GM13976 (cell line): Measurements from ENCODE around the gene RERE.
A peak's percentile ranks its signal among the peaks of the same experiment; 100 is the strongest.

Experiments
- DNase-seq: peaks from one replicate; pipeline ENCODE4 v3.0.0; 2012; ENCODE audit warnings: low spot score
- in situ Hi-C: fragments of 300-500 bp; cut with MboI; formaldehyde crosslinking; loops from one replicate; pipeline ENCODE4 v1.12.0; 2022; ENCODE audit warnings: low sequenced_read_pairs, mixed read lengths, inconsistent platforms; ENCODE audit not compliant: unreplicated experiment
- TF ChIP-seq, protein P1 (sequence below): IDR thresholded peaks from 2 replicates; pipeline ENCODE4 v1.5.1; 2012; ENCODE audit warnings: borderline replicate concordance, mild to moderate bottlenecking; ENCODE audit not compliant: insufficient read depth; ENCODE audit errors: extremely low read depth, missing control alignments, control extremely low read depth

Gene RERE

DNA sequence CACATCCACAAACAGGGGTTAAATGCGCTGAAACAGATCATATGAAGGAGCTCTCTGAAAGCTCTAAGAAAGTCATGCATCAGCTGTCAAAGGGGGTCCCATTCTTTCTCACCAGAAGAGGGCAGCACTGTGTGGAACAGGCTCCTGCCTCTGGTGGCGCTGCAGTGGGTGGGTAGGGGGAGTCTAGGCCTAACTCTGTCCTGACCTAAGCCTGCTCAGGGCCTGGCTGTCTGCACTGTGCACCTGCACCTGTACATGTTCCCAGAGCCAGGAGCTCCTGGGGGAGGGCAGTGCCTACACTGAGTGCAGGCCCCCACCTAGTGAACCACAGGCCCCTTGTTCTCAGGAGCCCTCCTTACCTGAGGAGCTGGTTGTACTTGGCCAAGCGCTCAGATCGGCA lies 45.1 kb upstream of the RERE start:
- TF ChIP-seq, protein P1, sequence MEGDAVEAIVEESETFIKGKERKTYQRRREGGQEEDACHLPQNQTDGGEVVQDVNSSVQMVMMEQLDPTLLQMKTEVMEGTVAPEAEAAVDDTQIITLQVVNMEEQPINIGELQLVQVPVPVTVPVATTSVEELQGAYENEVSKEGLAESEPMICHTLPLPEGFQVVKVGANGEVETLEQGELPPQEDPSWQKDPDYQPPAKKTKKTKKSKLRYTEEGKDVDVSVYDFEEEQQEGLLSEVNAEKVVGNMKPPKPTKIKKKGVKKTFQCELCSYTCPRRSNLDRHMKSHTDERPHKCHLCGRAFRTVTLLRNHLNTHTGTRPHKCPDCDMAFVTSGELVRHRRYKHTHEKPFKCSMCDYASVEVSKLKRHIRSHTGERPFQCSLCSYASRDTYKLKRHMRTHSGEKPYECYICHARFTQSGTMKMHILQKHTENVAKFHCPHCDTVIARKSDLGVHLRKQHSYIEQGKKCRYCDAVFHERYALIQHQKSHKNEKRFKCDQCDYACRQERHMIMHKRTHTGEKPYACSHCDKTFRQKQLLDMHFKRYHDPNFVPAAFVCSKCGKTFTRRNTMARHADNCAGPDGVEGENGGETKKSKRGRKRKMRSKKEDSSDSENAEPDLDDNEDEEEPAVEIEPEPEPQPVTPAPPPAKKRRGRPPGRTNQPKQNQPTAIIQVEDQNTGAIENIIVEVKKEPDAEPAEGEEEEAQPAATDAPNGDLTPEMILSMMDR, result peak; percentile 16
- no peak for DNase-seq
- in situ Hi-C loops, result no loop called here

DNA sequence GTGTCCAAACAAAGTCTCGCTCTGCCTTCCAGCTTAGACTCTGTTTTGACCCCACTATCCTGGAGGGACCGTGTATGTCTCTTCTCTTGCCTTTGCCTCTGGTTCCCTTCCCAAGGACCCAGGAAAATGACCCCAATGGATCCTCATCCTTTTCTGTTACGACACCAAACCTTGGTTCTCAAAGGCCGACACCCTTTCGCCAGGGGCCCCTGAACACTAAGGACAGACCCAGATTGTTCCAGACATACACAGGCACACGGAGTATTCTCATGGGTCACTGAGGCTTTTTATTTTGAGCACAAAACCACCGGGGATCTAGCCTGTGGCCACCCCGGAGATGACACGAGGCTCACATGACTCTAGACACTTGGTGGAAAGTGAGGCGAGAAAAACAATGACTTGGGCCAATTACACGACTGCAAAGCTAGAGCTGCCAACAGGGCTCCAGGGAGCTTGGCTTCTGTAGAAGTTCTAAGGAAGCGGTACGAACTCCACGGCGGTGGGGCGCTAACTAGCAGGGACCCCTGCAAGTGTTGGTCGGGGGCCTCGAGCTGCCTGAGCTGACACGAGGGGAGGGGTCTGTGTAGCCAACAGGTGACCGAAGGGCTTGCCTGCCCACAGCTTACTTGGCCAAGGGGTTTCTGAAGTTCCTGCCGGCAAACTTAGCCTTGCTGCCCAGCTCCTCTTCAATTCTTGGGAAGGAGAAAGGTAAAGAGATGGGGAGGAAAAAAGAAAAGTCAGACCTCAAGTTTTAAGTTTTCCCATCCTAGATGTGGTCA lies 43.5 kb upstream of the RERE start:
- no peak for DNase-seq
- TF ChIP-seq, protein P1, result no peak
- in situ Hi-C loops, result no loop called here

DNA sequence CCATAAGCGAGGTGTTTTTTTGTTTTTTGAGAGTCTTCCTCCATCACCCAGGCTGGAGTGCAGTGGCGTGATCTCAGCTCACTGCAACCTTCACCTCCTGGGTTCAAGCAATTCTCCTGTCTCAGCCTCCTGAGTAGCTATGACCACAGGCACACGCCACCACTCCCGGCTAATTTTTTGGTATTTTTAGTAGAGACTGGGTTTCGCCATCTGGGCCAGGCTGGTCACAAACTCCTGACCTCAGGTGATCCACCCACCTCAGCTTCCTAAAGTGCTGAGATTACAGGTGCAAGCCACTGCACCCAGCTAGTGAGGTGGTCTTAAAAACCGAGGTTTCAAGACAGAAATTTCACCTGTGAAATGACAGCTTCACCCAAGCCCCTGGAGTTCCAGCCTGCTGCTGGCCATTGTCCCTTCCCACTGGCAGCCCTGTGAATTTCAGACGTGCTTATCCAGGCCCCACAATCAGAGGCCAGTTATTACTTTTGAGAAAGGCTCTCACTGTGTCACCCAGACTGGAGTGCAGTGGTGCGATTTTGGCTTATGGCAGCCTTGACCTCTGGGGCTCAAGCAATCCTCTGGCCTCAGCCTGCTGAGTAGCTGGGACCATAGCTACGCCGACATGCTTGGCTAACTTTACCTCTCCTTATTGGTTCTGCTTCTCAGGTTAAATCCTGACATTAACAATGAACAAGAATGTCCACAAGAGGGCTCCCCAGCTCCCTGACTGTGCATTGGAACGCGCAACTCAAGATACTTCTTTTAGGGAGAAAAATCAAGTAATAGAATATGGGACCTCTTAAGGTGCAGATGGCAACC lies 41.7 kb upstream of the RERE start:
- DNase-seq, result peak; percentile 51
- TF ChIP-seq, protein P1, result peak; percentile 57
- in situ Hi-C loops, result loop anchor here (10.0 kb wide), 1 partner anchor 294 kb away; no protein-coding TSS in a partner anchor

DNA sequence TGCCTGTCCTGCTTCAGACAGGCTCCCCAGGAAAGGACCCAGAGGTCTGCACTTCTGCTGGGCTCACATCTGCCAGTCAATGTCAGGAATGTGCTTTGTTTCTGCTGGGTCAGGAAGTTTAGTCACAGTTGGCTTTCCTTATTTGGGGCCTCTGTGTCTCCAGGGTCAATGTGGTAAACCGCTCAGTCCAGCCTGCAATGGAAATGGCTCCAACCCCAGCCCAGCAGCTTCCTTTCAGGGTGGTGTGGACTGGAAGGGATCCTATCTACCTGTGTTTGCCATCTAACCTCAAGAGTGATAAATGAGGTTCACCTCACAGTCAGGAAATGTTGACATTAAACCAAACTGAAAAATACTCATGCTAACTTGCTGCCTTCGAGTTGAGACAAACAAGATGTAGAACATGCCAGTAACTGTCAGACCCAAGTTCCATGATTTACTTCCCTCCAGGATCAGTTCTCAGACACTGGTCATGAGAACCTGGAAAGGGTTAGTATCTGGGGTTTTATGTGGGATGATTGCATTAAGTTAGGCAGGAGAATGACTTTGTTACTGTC lies 40.8 kb upstream of the RERE start:
- DNase-seq, result no peak
- TF ChIP-seq, protein P1, result no peak
- in situ Hi-C loops, result loop anchor here (10.0 kb wide), 1 partner anchor 293 kb away; no protein-coding TSS in a partner anchor

DNA sequence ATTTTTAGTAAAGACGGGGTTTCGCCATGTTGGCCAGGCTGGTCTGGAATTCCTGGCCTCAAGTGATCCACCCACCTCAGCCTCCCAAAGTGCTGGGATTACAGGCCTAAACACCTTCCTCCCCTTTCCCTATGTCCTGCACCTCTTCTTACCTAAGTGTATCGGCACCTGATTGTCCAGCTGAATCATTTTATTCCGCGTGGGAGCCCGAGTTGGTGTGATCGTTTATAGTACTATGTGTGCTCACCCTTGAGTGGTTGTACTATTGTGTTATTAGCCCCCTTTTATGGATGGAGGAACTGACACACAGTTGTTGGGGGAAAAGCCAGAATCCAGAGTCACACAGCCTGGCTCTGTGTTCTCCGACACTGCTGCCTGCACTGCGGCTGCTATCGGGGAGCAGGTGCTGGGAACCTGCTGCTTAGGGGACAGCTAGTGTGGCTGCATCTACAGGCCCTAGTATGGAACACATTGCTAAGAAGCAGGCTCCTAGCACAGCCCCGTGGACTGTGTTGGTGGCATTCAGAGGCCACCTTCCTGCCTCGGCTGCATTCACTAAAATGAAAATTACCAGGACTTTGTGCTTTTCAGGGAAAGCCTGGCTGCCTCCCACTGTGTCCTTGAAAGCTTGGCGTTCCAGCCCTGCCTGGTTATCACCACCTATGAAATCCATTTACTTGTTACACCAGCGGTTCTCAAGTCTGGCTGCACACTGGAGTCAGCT lies 39.4 kb upstream of the RERE start:
- TF ChIP-seq, protein P1, result no peak
- no peak for DNase-seq
- in situ Hi-C loops, result loop anchor here (10.0 kb wide), 1 partner anchor 292 kb away; no protein-coding TSS in a partner anchor

DNA sequence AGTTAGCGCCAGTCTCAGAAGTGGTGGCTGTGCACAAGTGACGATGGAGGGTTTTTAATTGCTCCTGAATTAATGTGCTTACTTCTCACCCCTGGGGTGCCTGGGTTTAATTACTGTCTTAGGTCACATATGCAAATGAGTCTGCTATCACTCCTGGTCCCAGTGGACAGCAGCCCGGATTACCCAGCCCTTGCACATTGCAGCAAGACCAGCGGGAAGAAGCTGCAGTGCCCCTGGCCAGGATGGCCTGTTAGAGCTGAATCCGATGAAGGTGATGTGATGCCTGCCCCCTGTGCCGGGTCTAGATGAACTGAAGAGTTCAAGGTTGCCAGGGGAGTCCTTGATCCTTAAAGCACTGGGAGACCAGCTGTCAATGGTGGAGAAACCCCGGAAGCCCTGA lies 36.8 kb upstream of the RERE start:
- in situ Hi-C loops, result loop anchor here (10.0 kb wide), 1 partner anchor 289 kb away; no protein-coding TSS in a partner anchor

More for the DNA sequence above, 36.8 kb upstream of the RERE start:
- TF ChIP-seq, protein P1, result no peak
- DNase-seq, result no peak
